ENCODE data around the gene WDR73. TPM values are rescaled to one million over a fixed set of nuclear protein-coding genes. Genes with fewer than 3 reads are reported as not detected.
A peak's percentile ranks its signal among the peaks of the same experiment; 100 is the strongest.

The WDR73 gene
- total RNA-seq, 3 donors from 2014 or later (not counting 1 experiment from before 2014, with no cell fraction given), result 19.2 to 26.7 (median 19.7) TPM

GRCh38 chr15:84657748-84658079 is 3.6 kb upstream of the WDR73 start:
- Mint-ChIP-seq H3K4me3 (peak overlapping the region; percentile 80), H3K27me3 (ENCODE audit: low read depth in 2 of 2) (no peaks in the 10 kb centered on the region), H3K27ac (peak overlapping the region; percentile 41 to 76), H3K4me1 (peaks cover 39 to 51% of the 10 kb centered on the region in 2 donors), H3K36me3 (no peaks in the 10 kb centered on the region), H3K9me3 (no peaks in the 10 kb centered on the region)
- Histone ChIP-seq H3K9me3 (ENCODE audit: control insufficient read depth, insufficient read depth, low read length) (no peaks in the 10 kb centered on the region), H3K36me3 (ENCODE audit: control insufficient read depth, insufficient read depth, low read length) (no peaks in the 10 kb centered on the region), H3K4me3 (ENCODE audit: low read length) (peak overlapping the region; percentile 43), H3K4me1 (ENCODE audit: control insufficient read depth, insufficient read depth, low read length) (peaks cover 36% of the 10 kb centered on the region), H3K27me3 (ENCODE audit: control insufficient read depth, insufficient read depth, low read length) (no peaks in the 10 kb centered on the region), H3K27ac (ENCODE audit: low read length) (no peak overlapping the region)
- ATAC-seq, result no peak
- no peak for TF ChIP-seq CTCF (IDR thresholded peaks at IDR 0.05)
- whole genome bisulfite sequencing (ENCODE audit: insufficient coverage), result 33% methylated on average over 17 of the region's 17 CpGs
- no peak for DNase-seq
- intact Hi-C loops (cut with micrococcal nuclease), result loop anchor here (2.0 kb wide), 1 partner anchor 59 kb away; the partner anchor contains the start of gene SEC11A

GRCh38 chr15:84656972-84657371 is 2.9 kb upstream of the WDR73 start:
- Mint-ChIP-seq H3K36me3 (no peaks in the 10 kb centered on the region), H3K9me3 (no peaks in the 10 kb centered on the region), H3K4me3 (peak overlapping the region; percentile 80), H3K27me3 (ENCODE audit: low read depth in 2 of 2) (no peaks in the 10 kb centered on the region), H3K27ac (peak overlapping the region in 1 of 2 donors; percentile 76), H3K4me1 (peaks cover 39 to 57% of the 10 kb centered on the region in 2 donors)
- Histone ChIP-seq H3K4me3 (ENCODE audit: low read length) (no peak overlapping the region), H3K9me3 (ENCODE audit: control insufficient read depth, insufficient read depth, low read length) (no peaks in the 10 kb centered on the region), H3K36me3 (ENCODE audit: control insufficient read depth, insufficient read depth, low read length) (peaks cover 4% of the 10 kb centered on the region), H3K27me3 (ENCODE audit: control insufficient read depth, insufficient read depth, low read length) (no peaks in the 10 kb centered on the region), H3K4me1 (ENCODE audit: control insufficient read depth, insufficient read depth, low read length) (peaks cover 37% of the 10 kb centered on the region), H3K27ac (ENCODE audit: low read length) (no peak overlapping the region)
- no peak for TF ChIP-seq CTCF (IDR thresholded peaks at IDR 0.05)
- intact Hi-C loops (cut with micrococcal nuclease), result no loop called here
- WGBS (ENCODE audit: insufficient coverage), result 98% methylated on average over 7 of the region's 7 CpGs
- DNase-seq (no peak), ATAC-seq (no peak)

- DNase-seq, result peak; percentile 54 to 88
- H3K9me3 ChIP-seq (ENCODE audit: control insufficient read depth, insufficient read depth, low read length), result no peaks in the 10 kb centered on the region
- H3K9me3 Mint-ChIP-seq, result no peaks in the 10 kb centered on the region
- H3K27ac ChIP-seq (ENCODE audit: low read length), result peak overlapping the region; percentile 68
- H3K27me3 Mint-ChIP-seq (ENCODE audit: low read depth in 2 of 2), result no peaks in the 10 kb centered on the region
- no peaks in the 10 kb centered on the region for H3K36me3 Mint-ChIP-seq
- H3K27me3 ChIP-seq (ENCODE audit: control insufficient read depth, insufficient read depth, low read length), result no peaks in the 10 kb centered on the region
- peaks cover 37% of the 10 kb centered on the region for H3K4me1 ChIP-seq (ENCODE audit: control insufficient read depth, insufficient read depth, low read length)
- peak; percentile 68 for TF ChIP-seq CTCF (IDR thresholded peaks at IDR 0.05)
- intact Hi-C loops (cut with micrococcal nuclease), result loop anchor here (1.0 to 2.0 kb wide), 4 partner anchors 24 to 224 kb away; partner anchors contain the start of genes ZNF592 and ZSCAN2
- peaks cover 11% of the 10 kb centered on the region for H3K36me3 ChIP-seq (ENCODE audit: control insufficient read depth, insufficient read depth, low read length)
- H3K4me1 Mint-ChIP-seq, result peaks cover 33 to 54% of the 10 kb centered on the region in 2 donors
- WGBS (ENCODE audit: insufficient coverage), result 6% methylated on average over 19 of the region's 19 CpGs
- peak overlapping the region; percentile 96 for H3K4me3 Mint-ChIP-seq
- ATAC-seq, result peak; percentile 33 to 49 (median 36)
- H3K27ac Mint-ChIP-seq, result peak overlapping the region; percentile 91 to 95
- peak overlapping the region; percentile 76 for H3K4me3 ChIP-seq (ENCODE audit: low read length)
Measured at GRCh38 chr15:84654689-84655453, 788 bp upstream of the WDR73 start.

Measured in natural killer cell (primary cell).